Upper lobe of right lung (tissue), 1 donor: ENCODE results near the gene NLRP7. TPM values are rescaled to one million over a fixed set of nuclear protein-coding genes. Genes with fewer than 3 reads are reported as not detected.
"Not testable (repeated sequence)": the region's sequence is repeated elsewhere in the genome, so short reads cannot be mapped to it uniquely, and the experiment has no call there.

Source experiments
- ATAC-seq: fragments of 200-7000 bp; cut with Tn5 transposase; one replicate; pipeline ENCODE4 v1.9.1; 2020; ENCODE audit warnings: mild to moderate bottlenecking, moderate library complexity
- DNase-seq: peaks from one replicate; pipeline ENCODE4 v3.0.0-alpha.2; 2020
- H3K27ac ChIP-seq: fragments of 200-600 bp; one replicate; pipeline ENCODE4 v1.8.0; 2022
- H3K27me3 ChIP-seq: fragments of 200-600 bp; one replicate; pipeline ENCODE4 v1.8.0; 2022; ENCODE audit warnings: mild to moderate bottlenecking
- H3K36me3 ChIP-seq: fragments of 200-600 bp; one replicate; pipeline ENCODE4 v1.8.0; 2022
- H3K4me1 ChIP-seq: fragments of 200-600 bp; one replicate; pipeline ENCODE4 v1.8.0; 2022
- H3K4me3 ChIP-seq: fragments of 200-600 bp; one replicate; pipeline ENCODE4 v1.8.0; 2022; ENCODE audit warnings: mild to moderate bottlenecking
- H3K9me3 ChIP-seq: fragments of 200-600 bp; one replicate; pipeline ENCODE4 v1.8.0; 2022
- intact Hi-C: fragments of 100-400 bp; cut with DNase I; formaldehyde crosslinking; loops from one replicate; pipeline ENCODE4 v1.11.0; 2022
- long read RNA-seq: library from polyadenylated mRNA; unstranded; transcript quantifications from one replicate; pipeline ENCODE4 v2.0.0, GENCODE V29; 2021
- total RNA-seq: library from RNA; stranded (reverse); fragmentation: NEBNext Ultra II Directional; extraction: Animal tissue kit (Norgen Biotek cat#: 25700); gene quantifications from one replicate; pipeline ENCODE4 v1.2.1, GENCODE V29; 2021
- TF ChIP-seq, protein P1 (sequence below): fragments of 200-600 bp; IDR thresholded peaks from one replicate; pipeline ENCODE4 v1.8.0; 2022; ENCODE audit warnings: antibody characterized with exemption
- donor health status: DM: no; HTN: yes; CAD: no; lungs with severe emphysema.

NLRP7 gene
- not detected for total RNA-seq
- long read RNA-seq, result 0 reads

DNA sequence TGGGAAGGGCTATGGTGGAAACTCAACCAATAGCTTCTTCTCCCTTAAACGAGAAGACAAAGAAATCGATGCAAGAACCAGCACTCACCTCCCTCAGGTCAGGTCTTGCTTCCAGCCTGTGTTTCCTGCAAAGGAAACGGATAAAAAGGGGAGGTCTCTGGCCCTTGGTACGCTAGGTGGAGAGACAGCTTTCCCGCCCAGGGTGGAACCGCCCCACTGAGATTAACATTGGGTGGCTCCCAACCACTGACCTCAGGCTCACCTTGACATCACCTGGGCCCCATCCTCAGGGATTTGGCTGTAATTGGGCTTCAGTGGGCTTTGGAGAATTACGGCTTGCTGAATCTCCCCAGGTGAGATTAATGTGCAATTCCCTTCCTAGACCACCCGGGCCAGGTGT is at the start of gene NLRP7:
Gene NLRP7, minus strand, starts transcription at position 150 of the 400 bp plus-strand sequence.
- Histone ChIP-seq H3K4me3 (no peak within 1 kb of the TSS), H3K9me3 (no peaks in the 10 kb centered on the region), H3K36me3 (no peaks in the 10 kb centered on the region), H3K4me1 (no peaks in the 10 kb centered on the region), H3K27ac (no peak within 1 kb of the TSS), H3K27me3 (no peaks in the 10 kb centered on the region)
- ATAC-seq (no peak), DNase-seq (no peak)
- intact Hi-C loops, result no loop called here
- TF ChIP-seq, protein P1, sequence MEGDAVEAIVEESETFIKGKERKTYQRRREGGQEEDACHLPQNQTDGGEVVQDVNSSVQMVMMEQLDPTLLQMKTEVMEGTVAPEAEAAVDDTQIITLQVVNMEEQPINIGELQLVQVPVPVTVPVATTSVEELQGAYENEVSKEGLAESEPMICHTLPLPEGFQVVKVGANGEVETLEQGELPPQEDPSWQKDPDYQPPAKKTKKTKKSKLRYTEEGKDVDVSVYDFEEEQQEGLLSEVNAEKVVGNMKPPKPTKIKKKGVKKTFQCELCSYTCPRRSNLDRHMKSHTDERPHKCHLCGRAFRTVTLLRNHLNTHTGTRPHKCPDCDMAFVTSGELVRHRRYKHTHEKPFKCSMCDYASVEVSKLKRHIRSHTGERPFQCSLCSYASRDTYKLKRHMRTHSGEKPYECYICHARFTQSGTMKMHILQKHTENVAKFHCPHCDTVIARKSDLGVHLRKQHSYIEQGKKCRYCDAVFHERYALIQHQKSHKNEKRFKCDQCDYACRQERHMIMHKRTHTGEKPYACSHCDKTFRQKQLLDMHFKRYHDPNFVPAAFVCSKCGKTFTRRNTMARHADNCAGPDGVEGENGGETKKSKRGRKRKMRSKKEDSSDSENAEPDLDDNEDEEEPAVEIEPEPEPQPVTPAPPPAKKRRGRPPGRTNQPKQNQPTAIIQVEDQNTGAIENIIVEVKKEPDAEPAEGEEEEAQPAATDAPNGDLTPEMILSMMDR, result no peak

DNA sequence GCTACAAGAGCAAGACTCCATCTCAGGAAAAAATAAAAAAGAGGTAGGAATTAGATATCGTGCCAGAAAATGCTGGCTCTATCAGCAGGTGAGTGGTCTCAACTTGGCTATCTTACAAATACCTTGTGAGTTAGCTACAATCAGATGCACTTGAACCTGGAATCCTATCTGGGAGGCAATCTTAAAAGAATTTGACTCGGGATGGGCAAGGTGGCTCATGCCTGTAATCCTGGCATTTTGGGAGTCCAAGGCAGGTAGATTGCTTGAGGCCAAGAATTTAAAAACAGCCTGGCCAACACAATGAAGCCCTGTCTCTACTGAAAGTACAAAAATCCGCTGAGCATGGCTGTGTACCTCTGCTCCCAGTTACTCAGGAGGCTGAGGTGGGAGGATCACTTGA is 48.2 kb upstream of the NLRP7 start:
- no peaks in the 10 kb centered on the region for H3K36me3 ChIP-seq
- H3K9me3 ChIP-seq, result no peaks in the 10 kb centered on the region
- DNase-seq (no peak), ATAC-seq (no peak)
- intact Hi-C loops, result no loop called here
- no peak overlapping the region for H3K4me3 ChIP-seq
- H3K27me3 ChIP-seq, result no peaks in the 10 kb centered on the region
- TF ChIP-seq, protein P1, result no peak
- H3K4me1 ChIP-seq, result no peaks in the 10 kb centered on the region
- no peak overlapping the region for H3K27ac ChIP-seq

DNA sequence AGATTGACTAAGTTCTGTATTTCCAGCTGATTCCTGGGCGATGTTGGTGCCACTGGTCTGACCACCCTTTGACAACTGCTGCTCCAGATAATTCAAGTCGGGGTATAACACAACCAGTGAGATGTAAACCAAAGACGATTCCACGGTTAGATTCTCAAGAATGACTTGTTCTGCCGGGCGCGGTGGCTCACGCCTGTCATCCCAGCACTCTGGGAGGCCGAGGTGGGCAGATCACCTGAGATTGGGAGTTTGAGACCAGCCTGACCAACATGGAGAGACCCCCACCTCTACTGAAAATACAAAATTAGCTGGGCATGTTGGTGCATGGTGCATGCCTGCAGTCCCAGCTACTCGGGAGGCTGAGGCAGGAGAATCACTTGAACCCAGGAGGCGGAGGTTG is 42.2 kb upstream of the NLRP7 start:
- H3K27me3 ChIP-seq, H3K4me3 ChIP-seq, H3K4me1 ChIP-seq, H3K9me3 ChIP-seq, H3K36me3 ChIP-seq, intact Hi-C loops, DNase-seq, ATAC-seq, H3K27ac ChIP-seq: not testable (repeated sequence)

DNA sequence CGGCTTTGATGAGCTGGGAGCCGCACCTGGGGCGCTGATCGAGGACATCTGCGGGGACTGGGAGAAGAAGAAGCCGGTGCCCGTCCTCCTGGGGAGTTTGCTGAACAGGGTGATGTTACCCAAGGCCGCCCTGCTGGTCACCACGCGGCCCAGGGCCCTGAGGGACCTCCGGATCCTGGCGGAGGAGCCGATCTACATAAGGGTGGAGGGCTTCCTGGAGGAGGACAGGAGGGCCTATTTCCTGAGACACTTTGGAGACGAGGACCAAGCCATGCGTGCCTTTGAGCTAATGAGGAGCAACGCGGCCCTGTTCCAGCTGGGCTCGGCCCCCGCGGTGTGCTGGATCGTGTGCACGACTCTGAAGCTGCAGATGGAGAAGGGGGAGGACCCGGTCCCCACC is 35.2 kb upstream of the NLRP7 start:
- DNase-seq, H3K27me3 ChIP-seq, intact Hi-C loops, H3K4me3 ChIP-seq, H3K36me3 ChIP-seq, H3K9me3 ChIP-seq, H3K4me1 ChIP-seq, H3K27ac ChIP-seq: not testable (repeated sequence)
- peak; percentile 22 for ATAC-seq

DNA sequence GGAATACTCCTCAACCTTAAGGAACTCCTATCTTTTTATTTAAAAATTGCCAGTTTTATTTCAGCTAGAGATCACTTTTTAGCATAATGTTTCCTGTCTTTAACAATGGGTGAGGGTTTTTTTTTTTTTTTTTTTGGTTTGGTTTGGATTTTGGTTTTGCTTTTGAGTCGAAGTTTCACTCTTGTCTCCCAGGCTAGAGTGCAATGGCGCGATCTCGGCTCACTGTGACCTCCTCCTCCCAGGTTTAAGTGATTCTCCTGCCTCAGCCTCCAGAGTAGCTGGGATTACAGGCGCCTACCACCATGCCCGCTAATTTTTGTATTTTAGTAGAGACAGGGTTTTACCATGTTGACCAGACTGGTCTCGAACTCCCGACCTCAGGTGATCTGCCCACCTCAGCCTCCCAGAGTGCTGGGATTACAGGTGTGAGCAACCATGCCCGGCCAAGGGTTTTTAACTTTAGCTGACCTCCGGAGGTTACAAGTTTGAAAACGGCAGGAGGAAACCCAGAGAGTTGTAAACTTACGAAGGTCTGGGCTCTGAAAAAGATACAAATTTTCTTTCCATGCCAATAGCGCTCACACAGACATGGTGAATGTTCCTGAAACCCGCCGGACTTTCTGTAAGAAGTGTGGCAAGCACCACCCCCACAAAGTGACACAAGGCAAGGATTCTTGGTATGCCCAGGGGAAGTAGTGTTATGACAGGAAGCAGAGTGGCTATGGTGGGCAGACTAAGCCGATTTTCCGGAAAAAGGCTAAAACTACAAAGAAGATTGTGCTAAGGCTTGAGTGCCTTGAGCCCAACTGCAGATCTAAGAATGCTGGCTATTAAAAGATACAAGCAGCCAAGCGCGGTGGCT is 26.1 kb upstream of the NLRP7 start:
- ATAC-seq, result peak; percentile 89

DNA sequence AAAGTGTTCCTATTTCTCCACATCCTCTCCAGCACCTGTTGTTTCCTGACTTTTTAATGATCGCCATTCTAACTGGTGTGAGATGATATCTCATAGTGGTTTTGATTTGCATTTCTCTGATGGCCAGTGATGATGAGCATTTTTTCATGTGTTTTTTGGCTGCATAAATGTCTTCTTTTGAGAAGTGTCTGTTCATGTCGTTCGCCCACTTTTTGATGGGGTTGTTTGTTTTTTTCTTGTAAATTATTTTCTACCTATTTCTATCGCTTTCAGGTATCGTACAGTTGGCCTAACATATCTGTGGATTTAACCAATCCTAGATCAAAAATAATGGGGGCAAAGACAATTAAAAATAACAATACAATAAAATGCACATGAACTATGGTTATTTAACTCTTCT is 24.1 kb upstream of the NLRP7 start:
- H3K4me1 ChIP-seq, H3K9me3 ChIP-seq, H3K27ac ChIP-seq, H3K4me3 ChIP-seq, DNase-seq, ATAC-seq, H3K27me3 ChIP-seq, intact Hi-C loops, H3K36me3 ChIP-seq: not testable (repeated sequence)

More for the DNA sequence above, 26.1 kb upstream of the NLRP7 start:
- H3K4me1 ChIP-seq, H3K36me3 ChIP-seq, H3K9me3 ChIP-seq, intact Hi-C loops, H3K4me3 ChIP-seq, H3K27me3 ChIP-seq: not testable (repeated sequence)
- H3K27ac ChIP-seq, result peak overlapping the region; percentile 42
- DNase-seq, result peak; percentile 67

DNA sequence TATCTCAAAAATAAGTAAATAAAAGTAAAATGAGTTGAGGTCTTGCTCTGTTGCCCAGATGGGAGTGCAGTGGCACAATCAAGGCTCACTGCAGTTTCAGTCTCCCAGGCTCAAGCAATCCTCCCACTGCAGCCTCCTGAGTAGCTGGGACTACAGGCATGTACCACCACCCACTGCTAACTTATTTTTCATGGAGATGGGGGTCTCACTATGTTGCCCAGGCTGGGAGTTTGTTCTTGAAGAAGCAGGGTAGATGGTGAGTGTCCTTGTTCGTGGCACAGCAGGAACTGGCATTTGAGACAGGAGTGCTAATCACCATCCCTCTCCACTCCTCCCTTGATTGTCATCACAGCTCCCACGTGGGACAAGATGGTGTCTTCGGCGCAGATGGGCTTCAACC is 22.3 kb upstream of the NLRP7 start:
- TF ChIP-seq, protein P1, result no peak
- intact Hi-C loops, result no loop called here
- Histone ChIP-seq H3K36me3 (no peaks in the 10 kb centered on the region), H3K4me3 (no peak overlapping the region), H3K27me3 (no peaks in the 10 kb centered on the region), H3K9me3 (no peaks in the 10 kb centered on the region), H3K4me1 (no peaks in the 10 kb centered on the region), H3K27ac (no peak overlapping the region)
- no peak for ATAC-seq
- DNase-seq, result no peak

DNA sequence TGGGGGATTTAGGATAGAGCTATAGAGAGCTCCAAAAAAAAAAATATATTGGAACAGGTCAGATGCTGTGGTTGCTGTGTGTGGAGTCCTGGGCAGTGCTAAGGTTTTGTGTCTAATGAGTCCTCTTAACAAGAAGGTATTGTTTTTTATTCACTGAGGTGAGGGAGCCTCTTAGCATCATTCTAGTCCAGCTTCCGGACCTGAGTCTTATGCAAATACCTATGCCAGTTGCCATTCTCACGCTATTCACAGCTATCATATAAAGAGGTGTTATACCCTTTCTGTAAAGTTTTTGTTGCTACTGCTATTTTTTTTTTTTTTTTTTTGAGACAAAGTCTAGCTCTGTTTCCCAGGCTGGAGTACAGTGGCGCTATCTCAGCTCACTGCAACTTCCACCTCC is 20.3 kb upstream of the NLRP7 start:
- intact Hi-C loops, result no loop called here
- DNase-seq (no peak), ATAC-seq (no peak)
- H3K9me3 ChIP-seq, result no peaks in the 10 kb centered on the region
- no peaks in the 10 kb centered on the region for H3K36me3 ChIP-seq
- no peaks in the 10 kb centered on the region for H3K4me1 ChIP-seq
- TF ChIP-seq, protein P1, result no peak
- H3K27ac ChIP-seq, result no peak overlapping the region
- no peaks in the 10 kb centered on the region for H3K27me3 ChIP-seq
- H3K4me3 ChIP-seq, result no peak overlapping the region

DNA sequence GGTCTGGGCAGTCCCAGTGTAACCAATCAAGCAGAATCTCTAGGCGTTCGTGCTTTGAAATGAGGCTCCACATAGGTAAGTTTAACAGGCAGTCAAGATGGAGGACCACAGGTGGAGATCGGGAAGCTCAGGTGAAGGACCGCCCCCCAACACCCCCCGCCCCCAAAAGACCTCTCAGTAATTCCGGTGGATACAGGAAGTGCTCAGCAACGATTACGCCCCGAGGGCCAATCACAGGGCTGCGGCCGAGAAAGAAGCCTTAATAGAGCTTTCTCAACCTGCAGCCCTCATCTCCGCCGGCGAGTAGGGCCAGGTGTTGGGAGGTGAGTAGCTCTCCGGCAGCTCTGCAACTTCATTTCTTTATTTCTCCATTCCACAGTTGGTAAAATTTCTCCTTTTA is 17.7 kb upstream of the NLRP7 start:
- ATAC-seq, result peak; percentile 76
- not testable (repeated sequence) for DNase-seq, H3K36me3 ChIP-seq

More for the DNA sequence above, 17.7 kb upstream of the NLRP7 start:
- intact Hi-C loops, H3K4me3 ChIP-seq, H3K9me3 ChIP-seq, H3K27ac ChIP-seq, H3K4me1 ChIP-seq, H3K27me3 ChIP-seq: not testable (repeated sequence)
